SK-N-SH treated with all-trans-retinoic acid at 6 μM for 48 hours (cell line): ENCODE measurements around the gene ALX4.

Experiments
- ATAC-seq: fragments of 200-7000 bp; cut with Tn5 transposase; 3 replicates; pipeline ENCODE4 v1.9.1; 2020; ENCODE audit warnings: mild to moderate bottlenecking, moderate library complexity
- ARNTL ChIP-seq: fragments of 450-650 bp; formaldehyde crosslinking; IDR thresholded peaks from 2 replicates; pipeline ENCODE4 v1.5.0; 2020; ENCODE audit warnings: low read depth, mild to moderate bottlenecking, moderate library complexity, borderline replicate concordance
- BACH2 ChIP-seq: fragments of 250-450 bp; sonication (Bioruptor Pico); IDR thresholded peaks from 2 replicates; pipeline ENCODE4 v1.9.0; 2021; ENCODE audit warnings: mild to moderate bottlenecking, borderline replicate concordance
- CSDC2 ChIP-seq: fragments of 250-450 bp; sonication (Bioruptor Pico); IDR thresholded peaks from 2 replicates; pipeline ENCODE4 v1.5.0; 2020; ENCODE audit warnings: mild to moderate bottlenecking, moderate library complexity
- CSRNP3 ChIP-seq: fragments of 250-450 bp; sonication (Bioruptor Pico); IDR thresholded peaks from 2 replicates; pipeline ENCODE4 v1.5.1; 2021; ENCODE audit warnings: mild to moderate bottlenecking, moderate library complexity
- ESRRG ChIP-seq: fragments of 250-450 bp; sonication (Bioruptor Pico); IDR thresholded peaks from 2 replicates; pipeline ENCODE4 v1.6.1; 2021; ENCODE audit warnings: mild to moderate bottlenecking
- GLIS3 ChIP-seq: fragments of 250-450 bp; sonication (Bioruptor Pico); IDR thresholded peaks from 2 replicates; pipeline ENCODE4 v1.5.0; 2020; ENCODE audit warnings: mild to moderate bottlenecking, moderate library complexity
- ISL1 ChIP-seq: fragments of 250-450 bp; sonication (Bioruptor Pico); IDR thresholded peaks from 2 replicates; pipeline ENCODE4 v2.1.2; 2022; ENCODE audit warnings: mild to moderate bottlenecking, moderate library complexity
- OSR1 ChIP-seq: fragments of 250-450 bp; sonication (Bioruptor Pico); IDR thresholded peaks from 2 replicates; pipeline ENCODE4 v1.8.0; 2022; ENCODE audit warnings: moderate library complexity, mild to moderate bottlenecking, inconsistent platforms
- POU6F1 ChIP-seq: fragments of 250-450 bp; sonication (Bioruptor Pico); IDR thresholded peaks from 2 replicates; pipeline ENCODE4 v1.8.0; 2021; ENCODE audit warnings: low read depth, mild to moderate bottlenecking, moderate library complexity, borderline replicate concordance
- PPARA ChIP-seq: fragments of 250-450 bp; sonication (Bioruptor Pico); IDR thresholded peaks from 2 replicates; pipeline ENCODE4 v1.5.0; 2020; ENCODE audit warnings: mild to moderate bottlenecking, borderline replicate concordance
- RARB ChIP-seq: fragments of 250-450 bp; sonication (Bioruptor Pico); IDR thresholded peaks from 2 replicates; pipeline ENCODE4 v1.8.0; 2021; ENCODE audit warnings: mild to moderate bottlenecking, moderate library complexity
- SNAI2 ChIP-seq: fragments of 250-450 bp; sonication (Bioruptor Pico); IDR thresholded peaks from 2 replicates; pipeline ENCODE4 v1.5.0; 2020; ENCODE audit warnings: mild to moderate bottlenecking, moderate library complexity
- TCF4 ChIP-seq: fragments of 250-450 bp; sonication (Bioruptor Pico); IDR thresholded peaks from 2 replicates; pipeline ENCODE4 v1.8.0; 2021; ENCODE audit warnings: mild to moderate bottlenecking, moderate library complexity, borderline replicate concordance
- TOX ChIP-seq: fragments of 250-450 bp; sonication (Bioruptor Pico); IDR thresholded peaks from 2 replicates; pipeline ENCODE4 v1.8.0; 2021; ENCODE audit warnings: mild to moderate bottlenecking, moderate library complexity, borderline replicate concordance
- TSHZ2 ChIP-seq: fragments of 250-450 bp; sonication (Bioruptor Pico); IDR thresholded peaks from 2 replicates; pipeline ENCODE4 v1.5.0; 2020; ENCODE audit warnings: mild to moderate bottlenecking, moderate library complexity
- ZC3H10 ChIP-seq: fragments of 250-450 bp; sonication (Bioruptor Pico); IDR thresholded peaks from 2 replicates; pipeline ENCODE4 v1.5.1; 2021; ENCODE audit warnings: mild to moderate bottlenecking, moderate library complexity
- ZFP3 ChIP-seq: fragments of 250-450 bp; sonication (Bioruptor Pico); IDR thresholded peaks from 2 replicates; pipeline ENCODE4 v1.5.0; 2020; ENCODE audit warnings: mild to moderate bottlenecking, moderate library complexity
- ZFP30 ChIP-seq: fragments of 450-650 bp; formaldehyde crosslinking; IDR thresholded peaks from 2 replicates; pipeline ENCODE4 v1.5.0; 2022; ENCODE audit warnings: mild to moderate bottlenecking, moderate library complexity
- ZNF565 ChIP-seq: fragments of 450-650 bp; formaldehyde crosslinking; conservative IDR thresholded peaks from 2 replicates; pipeline ENCODE4 v1.5.0; 2020; ENCODE audit warnings: low read depth, mild to moderate bottlenecking, moderate library complexity
- ZNF70 ChIP-seq: fragments of 450-650 bp; formaldehyde crosslinking; IDR thresholded peaks from 2 replicates; pipeline ENCODE4 v1.5.0; 2020; ENCODE audit warnings: mild to moderate bottlenecking, moderate library complexity
- ZNF8 ChIP-seq: fragments of 450-650 bp; formaldehyde crosslinking; IDR thresholded peaks from 2 replicates; pipeline ENCODE4 v1.5.0; 2020; ENCODE audit warnings: mild to moderate bottlenecking, moderate library complexity
- TF ChIP-seq, protein P1 (sequence below): fragments of 250-450 bp; sonication (Bioruptor Pico); IDR thresholded peaks from 2 replicates; pipeline ENCODE4 v1.8.0; 2020; ENCODE audit warnings: mild to moderate bottlenecking, moderate library complexity, borderline replicate concordance
- TF ChIP-seq, protein P2 (sequence below): fragments of 250-450 bp; sonication (Bioruptor Pico); IDR thresholded peaks from 2 replicates; pipeline ENCODE4 v1.5.1; 2020; ENCODE audit warnings: low read depth, mild to moderate bottlenecking, moderate library complexity

Gene ALX4

DNA sequence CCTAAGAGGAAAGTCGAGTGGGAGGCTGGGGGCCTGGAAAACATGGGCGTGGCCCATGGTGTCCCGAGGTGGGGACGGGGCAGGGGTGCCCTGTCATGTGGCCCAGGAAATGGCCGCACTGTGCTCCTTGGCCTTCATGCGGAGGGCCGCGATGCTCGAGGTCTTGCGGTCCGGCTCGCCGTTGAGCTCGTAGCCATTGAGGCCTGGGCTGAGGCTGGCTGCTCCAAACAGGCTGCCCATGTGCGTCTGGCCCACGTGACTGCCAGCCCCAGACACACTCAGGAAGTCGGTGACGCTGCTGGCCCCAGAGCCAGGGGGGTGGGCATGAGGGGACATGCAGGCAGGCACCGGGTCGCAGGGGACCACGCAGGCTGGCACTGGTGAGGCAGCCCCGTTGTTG lies 45.2 kb downstream of the ALX4 start (continued):
- no peak for TF ChIP-seq GLIS3 (CRISPR knock-in tag)

GRCh38 chr11:44264438-44264749 lies 45.5 kb downstream of the ALX4 start:
- no peak for TF ChIP-seq RARB (CRISPR knock-in tag)
- no peak for ATAC-seq

GRCh38 chr11:44263738-44264437 lies 46.1 kb downstream of the ALX4 start:
- no peak for TF ChIP-seq ZFP3 (CRISPR knock-in tag)
- TF ChIP-seq ESRRG (CRISPR knock-in tag): no peak
- TF ChIP-seq ZNF8 (CRISPR knock-in tag): no peak
- no peak for TF ChIP-seq CSDC2
- no peak for TF ChIP-seq PPARA (CRISPR knock-in tag)
- no peak for ATAC-seq

DNA sequence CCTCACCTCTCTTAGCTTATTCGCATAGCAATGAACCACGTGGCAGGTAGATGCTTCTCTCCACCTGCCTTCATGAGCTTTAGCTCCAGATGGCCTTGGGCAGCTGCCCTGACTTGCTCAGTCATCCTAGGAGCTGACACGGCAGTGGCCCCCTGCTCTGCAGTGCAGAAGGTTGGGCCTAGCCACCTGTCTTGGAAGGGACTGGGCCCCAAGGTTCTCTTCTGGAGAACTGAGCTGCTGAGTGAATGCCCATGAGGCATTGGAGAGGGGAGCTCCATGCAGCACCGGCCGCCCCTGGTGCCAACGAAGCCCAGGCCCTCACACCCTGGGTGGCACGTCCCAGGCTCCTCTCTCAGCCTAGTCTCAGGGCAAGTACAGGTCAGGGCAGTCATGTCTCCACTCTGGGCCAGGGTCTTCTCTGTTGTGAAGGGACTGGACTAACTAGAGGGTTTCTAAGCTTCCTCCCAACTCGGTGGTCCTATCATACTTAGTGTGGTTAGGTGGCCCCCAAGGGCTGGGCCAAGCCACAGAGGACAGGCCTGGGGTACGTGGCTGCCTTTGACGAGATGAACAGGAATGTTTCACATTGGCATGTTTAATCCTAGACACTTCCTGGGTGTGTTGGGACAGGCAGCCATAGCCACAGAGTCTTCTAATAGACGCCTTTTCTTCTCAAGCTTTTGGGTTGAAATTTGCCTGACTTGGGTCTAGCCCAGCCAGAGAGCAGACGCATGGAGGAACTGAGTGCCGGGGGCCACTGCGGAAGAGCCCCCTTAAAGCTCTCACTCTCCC lies 47.9 kb downstream of the ALX4 start:
- no peak for ATAC-seq
- TF ChIP-seq ZFP3 (CRISPR knock-in tag) (no peak), RARB (CRISPR knock-in tag) (no peak), SNAI2 (CRISPR knock-in tag) (no peak), ARNTL (no peak), ZNF70 (CRISPR knock-in tag) (no peak), ESRRG (CRISPR knock-in tag) (no peak), TCF4 (no peak), GLIS3 (CRISPR knock-in tag) (no peak), POU6F1 (CRISPR knock-in tag) (no peak), CSRNP3 (CRISPR knock-in tag) (no peak), OSR1 (no peak), PPARA (CRISPR knock-in tag) (no peak), ISL1 (CRISPR knock-in tag) (no peak), TOX (CRISPR knock-in tag) (no peak)
- TF ChIP-seq, protein P1, sequence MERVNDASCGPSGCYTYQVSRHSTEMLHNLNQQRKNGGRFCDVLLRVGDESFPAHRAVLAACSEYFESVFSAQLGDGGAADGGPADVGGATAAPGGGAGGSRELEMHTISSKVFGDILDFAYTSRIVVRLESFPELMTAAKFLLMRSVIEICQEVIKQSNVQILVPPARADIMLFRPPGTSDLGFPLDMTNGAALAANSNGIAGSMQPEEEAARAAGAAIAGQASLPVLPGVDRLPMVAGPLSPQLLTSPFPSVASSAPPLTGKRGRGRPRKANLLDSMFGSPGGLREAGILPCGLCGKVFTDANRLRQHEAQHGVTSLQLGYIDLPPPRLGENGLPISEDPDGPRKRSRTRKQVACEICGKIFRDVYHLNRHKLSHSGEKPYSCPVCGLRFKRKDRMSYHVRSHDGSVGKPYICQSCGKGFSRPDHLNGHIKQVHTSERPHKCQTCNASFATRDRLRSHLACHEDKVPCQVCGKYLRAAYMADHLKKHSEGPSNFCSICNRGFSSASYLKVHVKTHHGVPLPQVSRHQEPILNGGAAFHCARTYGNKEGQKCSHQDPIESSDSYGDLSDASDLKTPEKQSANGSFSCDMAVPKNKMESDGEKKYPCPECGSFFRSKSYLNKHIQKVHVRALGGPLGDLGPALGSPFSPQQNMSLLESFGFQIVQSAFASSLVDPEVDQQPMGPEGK (CRISPR knock-in tag): no peak
- TF ChIP-seq, protein P2, sequence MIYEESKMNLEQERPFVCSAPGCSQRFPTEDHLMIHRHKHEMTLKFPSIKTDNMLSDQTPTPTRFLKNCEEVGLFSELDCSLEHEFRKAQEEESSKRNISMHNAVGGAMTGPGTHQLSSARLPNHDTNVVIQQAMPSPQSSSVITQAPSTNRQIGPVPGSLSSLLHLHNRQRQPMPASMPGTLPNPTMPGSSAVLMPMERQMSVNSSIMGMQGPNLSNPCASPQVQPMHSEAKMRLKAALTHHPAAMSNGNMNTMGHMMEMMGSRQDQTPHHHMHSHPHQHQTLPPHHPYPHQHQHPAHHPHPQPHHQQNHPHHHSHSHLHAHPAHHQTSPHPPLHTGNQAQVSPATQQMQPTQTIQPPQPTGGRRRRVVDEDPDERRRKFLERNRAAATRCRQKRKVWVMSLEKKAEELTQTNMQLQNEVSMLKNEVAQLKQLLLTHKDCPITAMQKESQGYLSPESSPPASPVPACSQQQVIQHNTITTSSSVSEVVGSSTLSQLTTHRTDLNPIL (CRISPR knock-in tag): no peak

- TF ChIP-seq TOX (CRISPR knock-in tag): no peak
- TF ChIP-seq ARNTL: no peak
- TF ChIP-seq ZFP30 (CRISPR knock-in tag): no peak
- TF ChIP-seq ZC3H10: no peak
- TF ChIP-seq ZNF8 (CRISPR knock-in tag): no peak
- TF ChIP-seq ISL1 (CRISPR knock-in tag): no peak
- no peak for TF ChIP-seq GLIS3 (CRISPR knock-in tag)
- TF ChIP-seq TSHZ2 (CRISPR knock-in tag): no peak
- TF ChIP-seq BACH2: no peak
- no peak for TF ChIP-seq OSR1
- no peak for TF ChIP-seq ESRRG (CRISPR knock-in tag)
- no peak for TF ChIP-seq ZNF70 (CRISPR knock-in tag)
- TF ChIP-seq, protein P2 (CRISPR knock-in tag): no peak
- no peak for TF ChIP-seq ZNF565 (CRISPR knock-in tag)
- ATAC-seq: peak; percentile 39; the same call in 2 of the 3 replicates
Observed at GRCh38 chr11:44260081-44260480, 49.9 kb downstream of the ALX4 start.
